ENCODE data around the gene ZNF511. TPM values are rescaled to one million over a fixed set of nuclear protein-coding genes. Genes with fewer than 3 reads are reported as not detected.

Gene ZNF511
- total RNA-seq, 4 donors from 2014 or later, result 21.8 to 104 (median 27.2) TPM

DNA sequence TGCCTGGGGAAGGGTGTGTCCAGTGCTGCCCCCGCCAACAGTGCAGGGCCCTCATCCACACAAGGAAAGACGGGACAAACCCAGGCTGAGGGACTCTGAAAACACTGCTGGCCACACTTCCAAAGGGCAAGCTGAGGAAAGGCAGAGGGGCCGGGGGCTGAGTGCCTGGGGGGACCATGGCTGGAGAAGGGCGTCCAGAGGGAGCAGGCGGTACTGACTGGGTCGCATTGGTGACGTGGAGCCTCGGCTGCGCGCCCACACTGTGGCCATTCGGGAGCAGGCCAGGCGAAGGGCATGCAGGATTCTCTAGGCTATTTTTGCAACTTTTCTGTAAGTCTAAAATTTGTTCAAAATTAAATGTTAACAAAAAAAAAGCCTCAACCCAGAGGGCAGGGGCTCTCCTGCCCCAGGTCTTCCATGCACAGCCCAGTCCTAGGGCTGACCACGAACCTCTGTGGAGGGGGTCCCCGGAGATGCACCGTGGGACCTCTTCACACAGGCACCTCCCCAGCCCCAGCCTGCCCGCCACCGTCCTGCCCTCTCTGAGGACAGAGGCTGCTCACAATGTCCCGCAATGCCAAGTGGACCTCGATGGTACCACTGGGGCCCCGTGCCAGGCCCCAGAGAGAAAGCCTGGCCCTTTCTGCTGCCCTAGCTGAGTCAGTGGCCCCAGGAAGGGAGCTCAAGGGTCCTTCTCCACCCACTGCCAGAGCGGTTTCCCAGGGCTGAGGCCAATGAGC, 42.5 kb upstream of the ZNF511 start:
- H3K4me1 ChIP-seq, result peaks cover 10 to 37% (median 22%) of the 10 kb centered on the region in 4 donors
- in situ Hi-C loops (cut with MboI; ENCODE audit: low pct_ligation_motif_present in 1 of 4, low pct_unique_long_range_greater_than_20kb in 1 of 4, low sequenced_read_pairs in 3 of 4), result loop anchor here in 1 of 4 donors (10.0 kb wide), 1 partner anchor 49 kb away; no protein-coding TSS in a partner anchor
- H3K27ac ChIP-seq, result no peak overlapping the region
- TF ChIP-seq POLR2A (IDR thresholded peaks at IDR 0.05) (no peak), POLR2AphosphoS5 (IDR thresholded peaks at IDR 0.05) (no peak), EP300 (IDR thresholded peaks at IDR 0.05; ENCODE audit: low read depth) (no peak)
- TF ChIP-seq, protein P1, sequence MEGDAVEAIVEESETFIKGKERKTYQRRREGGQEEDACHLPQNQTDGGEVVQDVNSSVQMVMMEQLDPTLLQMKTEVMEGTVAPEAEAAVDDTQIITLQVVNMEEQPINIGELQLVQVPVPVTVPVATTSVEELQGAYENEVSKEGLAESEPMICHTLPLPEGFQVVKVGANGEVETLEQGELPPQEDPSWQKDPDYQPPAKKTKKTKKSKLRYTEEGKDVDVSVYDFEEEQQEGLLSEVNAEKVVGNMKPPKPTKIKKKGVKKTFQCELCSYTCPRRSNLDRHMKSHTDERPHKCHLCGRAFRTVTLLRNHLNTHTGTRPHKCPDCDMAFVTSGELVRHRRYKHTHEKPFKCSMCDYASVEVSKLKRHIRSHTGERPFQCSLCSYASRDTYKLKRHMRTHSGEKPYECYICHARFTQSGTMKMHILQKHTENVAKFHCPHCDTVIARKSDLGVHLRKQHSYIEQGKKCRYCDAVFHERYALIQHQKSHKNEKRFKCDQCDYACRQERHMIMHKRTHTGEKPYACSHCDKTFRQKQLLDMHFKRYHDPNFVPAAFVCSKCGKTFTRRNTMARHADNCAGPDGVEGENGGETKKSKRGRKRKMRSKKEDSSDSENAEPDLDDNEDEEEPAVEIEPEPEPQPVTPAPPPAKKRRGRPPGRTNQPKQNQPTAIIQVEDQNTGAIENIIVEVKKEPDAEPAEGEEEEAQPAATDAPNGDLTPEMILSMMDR (IDR thresholded peaks at IDR 0.05), result no peak
- no peaks in the 10 kb centered on the region for H3K9me3 ChIP-seq
- no peak for DNase-seq
- no peaks in the 10 kb centered on the region for H3K36me3 ChIP-seq
- intact Hi-C loops (cut with DNase I; ENCODE audit: low total_unique reads), result no loop called here
- no peaks in the 10 kb centered on the region for H3K27me3 ChIP-seq
- no peak overlapping the region for H3K4me3 ChIP-seq
- 82 to 91% methylated on average over 8 to 21 of the region's 21 CpGs for WGBS, 2 donors (ENCODE audit: low coverage in 1 of 2)

DNA sequence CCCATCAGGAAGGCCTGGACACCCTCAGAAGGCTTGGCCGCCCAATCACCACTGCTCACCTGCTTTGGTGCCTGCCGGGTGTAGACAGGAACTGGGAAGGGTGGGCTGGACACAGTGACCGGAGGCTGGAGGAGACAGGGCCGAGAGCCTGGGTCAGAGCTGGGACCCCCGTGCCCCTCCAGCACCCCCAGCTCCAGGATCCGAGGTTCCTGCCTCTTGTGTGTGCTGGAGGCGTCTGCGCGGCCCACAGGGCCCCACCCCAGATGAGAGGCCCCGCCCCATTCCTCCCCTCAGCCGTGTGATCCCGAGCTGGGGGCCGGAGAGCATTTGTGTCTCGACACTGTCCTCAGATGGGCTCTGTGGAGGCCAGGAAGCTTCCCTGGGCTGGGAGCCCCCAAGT, 41.4 kb upstream of the ZNF511 start:
- H3K9me3 ChIP-seq, result no peaks in the 10 kb centered on the region
- in situ Hi-C loops (cut with MboI; ENCODE audit: low pct_ligation_motif_present in 1 of 4, low pct_unique_long_range_greater_than_20kb in 1 of 4, low sequenced_read_pairs in 3 of 4), result loop anchor here in 1 of 4 donors (10.0 kb wide), 1 partner anchor 48 kb away; no protein-coding TSS in a partner anchor
- intact Hi-C loops (cut with DNase I; ENCODE audit: low total_unique reads), result no loop called here
- H3K4me3 ChIP-seq, result no peak overlapping the region
- H3K36me3 ChIP-seq, result no peaks in the 10 kb centered on the region
- no peak overlapping the region for H3K27ac ChIP-seq
- no peak for DNase-seq
- H3K27me3 ChIP-seq, result no peaks in the 10 kb centered on the region
- TF ChIP-seq POLR2A (IDR thresholded peaks at IDR 0.05) (no peak), EP300 (IDR thresholded peaks at IDR 0.05; ENCODE audit: low read depth) (no peak), POLR2AphosphoS5 (IDR thresholded peaks at IDR 0.05) (no peak)
- TF ChIP-seq, protein P1 (IDR thresholded peaks at IDR 0.05), result no peak
- WGBS, 2 donors (ENCODE audit: low coverage in 1 of 2), result 85% methylated on average over 14 of the region's 14 CpGs; no CpG with 5 or more reads in 1 of the 2 donors
- H3K4me1 ChIP-seq, result peaks cover 8 to 33% (median 17%) of the 10 kb centered on the region in 4 donors

DNA sequence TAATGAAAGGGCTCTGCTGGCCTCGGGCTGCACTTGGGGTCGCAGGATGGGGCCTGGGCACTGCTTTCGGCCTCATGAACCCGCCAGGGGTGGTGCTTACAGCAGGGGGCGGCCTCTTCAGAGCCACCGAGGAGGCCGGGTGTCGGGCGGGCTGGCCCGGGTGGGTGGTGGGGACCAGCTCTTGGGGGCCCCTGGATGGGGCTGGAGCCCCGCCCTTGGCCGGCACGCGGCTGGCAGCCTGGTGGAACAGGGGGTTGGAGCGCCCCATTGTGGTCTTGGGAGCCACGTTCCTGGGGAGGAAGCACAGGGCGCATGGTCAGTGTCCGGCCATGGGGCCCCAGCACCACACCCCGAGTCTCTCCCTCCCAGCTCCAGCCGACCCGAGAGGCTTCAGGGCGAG, 40.9 kb upstream of the ZNF511 start:
- DNase-seq, result no peak
- Histone ChIP-seq H3K4me3 (no peak overlapping the region), H3K36me3 (no peaks in the 10 kb centered on the region), H3K27ac (no peak overlapping the region), H3K4me1 (peaks cover 2 to 27% (median 12%) of the 10 kb centered on the region in 4 donors), H3K9me3 (no peaks in the 10 kb centered on the region), H3K27me3 (no peaks in the 10 kb centered on the region)
- WGBS, 2 donors (ENCODE audit: low coverage in 1 of 2), result 91% methylated on average over 17 of the region's 22 CpGs; no CpG with 5 or more reads in 1 of the 2 donors
- TF ChIP-seq EP300 (IDR thresholded peaks at IDR 0.05; ENCODE audit: low read depth), result no peak
- no peak for TF ChIP-seq POLR2A (IDR thresholded peaks at IDR 0.05)
- TF ChIP-seq, protein P1 (IDR thresholded peaks at IDR 0.05), result no peak
- TF ChIP-seq POLR2AphosphoS5 (IDR thresholded peaks at IDR 0.05), result no peak
- in situ Hi-C loops (cut with MboI; ENCODE audit: low pct_ligation_motif_present in 1 of 4, low pct_unique_long_range_greater_than_20kb in 1 of 4, low sequenced_read_pairs in 3 of 4), result loop anchor here in 1 of 4 donors (10.0 kb wide), 1 partner anchor 47 kb away; no protein-coding TSS in a partner anchor
- intact Hi-C loops (cut with DNase I; ENCODE audit: low total_unique reads), result no loop called here

DNA sequence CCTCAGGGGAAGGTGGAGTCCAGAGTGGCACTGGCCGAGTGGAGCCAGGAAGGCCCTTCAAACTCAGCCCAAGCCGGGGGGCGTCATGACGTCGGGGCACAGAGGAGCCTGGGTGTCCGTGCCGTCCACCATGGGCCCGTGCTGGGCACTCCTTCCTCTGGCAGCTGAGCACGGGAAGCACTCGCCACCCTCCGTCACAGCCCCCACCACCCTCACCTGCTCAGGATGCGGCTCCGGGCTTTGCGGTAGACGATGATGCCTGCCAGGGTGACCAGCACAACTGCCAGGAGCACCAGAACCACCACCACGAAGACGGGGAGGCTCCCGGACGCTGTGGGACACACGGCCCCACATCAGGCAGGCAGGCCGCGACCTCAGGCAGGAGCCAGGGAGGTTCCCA, 40.2 kb upstream of the ZNF511 start:
- no peaks in the 10 kb centered on the region for H3K9me3 ChIP-seq
- no peak for DNase-seq
- no peaks in the 10 kb centered on the region for H3K36me3 ChIP-seq
- no peak overlapping the region for H3K27ac ChIP-seq
- H3K4me1 ChIP-seq, result peaks cover 0 to 20% (median 9%) of the 10 kb centered on the region in 4 donors
- H3K4me3 ChIP-seq, result no peak overlapping the region
- TF ChIP-seq POLR2AphosphoS5 (IDR thresholded peaks at IDR 0.05) (no peak), POLR2A (IDR thresholded peaks at IDR 0.05) (no peak), EP300 (IDR thresholded peaks at IDR 0.05; ENCODE audit: low read depth) (no peak)
- TF ChIP-seq, protein P1 (IDR thresholded peaks at IDR 0.05), result no peak
- in situ Hi-C loops (cut with MboI; ENCODE audit: low pct_ligation_motif_present in 1 of 4, low pct_unique_long_range_greater_than_20kb in 1 of 4, low sequenced_read_pairs in 3 of 4), result loop anchor here in 1 of 4 donors (10.0 kb wide), 1 partner anchor 46 kb away; no protein-coding TSS in a partner anchor
- WGBS, 2 donors (ENCODE audit: low coverage in 1 of 2), result 87% methylated on average over 21 of the region's 22 CpGs; no CpG with 5 or more reads in 1 of the 2 donors
- H3K27me3 ChIP-seq, result no peaks in the 10 kb centered on the region
- intact Hi-C loops (cut with DNase I; ENCODE audit: low total_unique reads), result no loop called here

All from transverse colon (tissue), 4 donors.